Right atrium auricular region (tissue), 2 donors: Measurements from ENCODE around the gene AIFM3. TPM values are rescaled to one million over a fixed set of nuclear protein-coding genes. Genes with fewer than 3 reads are reported as not detected.

Experiments used
- DNase-seq: peaks from one replicate; pipeline ENCODE4 v3.0.0-alpha.2; 2019; ENCODE audit warnings: low spot score
- H3K27ac ChIP-seq, 2 donors: fragments of 200-600 bp; sonication (generic); 1 replicate in 1 of 2; 2 replicates in 1 of 2; pipeline ENCODE4 v1.5.1; 2016 to 2019
- H3K27me3 ChIP-seq, 2 donors: fragments of 200-600 bp; sonication (generic); one replicate each; pipeline versions ENCODE4 v1.5.1 to v1.6.0; 2017 to 2019
- H3K36me3 ChIP-seq: fragments of 200-600 bp; sonication (generic); one replicate; pipeline ENCODE4 v1.5.1; 2016
- H3K4me1 ChIP-seq, 2 donors: fragments of 200-600 bp; sonication (generic); one replicate each; pipeline versions ENCODE4 v1.5.1 to v1.6.0; 2017 to 2019
- H3K4me3 ChIP-seq, 2 donors: fragments of 200-600 bp; sonication (generic); 1 replicate in 1 of 2; 2 replicates in 1 of 2; pipeline ENCODE4 v1.5.1; 2017 to 2019; ENCODE audit warnings: mild to moderate bottlenecking in 1 of 2, moderate library complexity in 1 of 2
- H3K9me3 ChIP-seq, 2 donors: fragments of 200-600 bp; sonication (generic); one replicate each; pipeline ENCODE4 v1.5.1; 2019
- CTCF ChIP-seq, 2 donors: fragments of 200-600 bp; sonication (generic); IDR thresholded peaks; one replicate each; pipeline ENCODE4 v1.5.1; 2019; ENCODE audit warnings: antibody characterized with exemption in 2 of 2
- total RNA-seq, 2 donors: library from RNA; depleted of rRNA; stranded (reverse); fragments of >200 nt; gene quantifications; one replicate each; pipeline ENCODE4 v1.1.0, GENCODE V29; 2016

The AIFM3 gene
- total RNA-seq, 2 donors from 2014 or later = 0.75 to 1.0 TPM

GRCh38 chr22:20994128-20994901, 27.3 kb downstream of the AIFM3 start:
- no peaks in the 10 kb centered on the region for H3K4me1 ChIP-seq
- H3K4me3 ChIP-seq = no peak overlapping the region
- no peaks in the 10 kb centered on the region for H3K9me3 ChIP-seq
- H3K36me3 ChIP-seq = peaks cover 71% of the 10 kb centered on the region
- DNase-seq = no peak
- no peak for TF ChIP-seq CTCF (IDR thresholded peaks at IDR 0.05)
- no peaks in the 10 kb centered on the region for H3K27me3 ChIP-seq
- H3K27ac ChIP-seq = no peak overlapping the region

- no peak for DNase-seq
- peaks cover 76% of the 10 kb centered on the region for H3K36me3 ChIP-seq
- H3K27ac ChIP-seq = no peak overlapping the region
- H3K4me3 ChIP-seq = no peak overlapping the region
- peaks cover 0 to 3% of the 10 kb centered on the region in 2 donors for H3K4me1 ChIP-seq
- no peaks in the 10 kb centered on the region for H3K9me3 ChIP-seq
- H3K27me3 ChIP-seq = no peaks in the 10 kb centered on the region
- TF ChIP-seq CTCF (IDR thresholded peaks at IDR 0.05) = no peak
These were observed 27.8 kb downstream of the AIFM3 start for GRCh38 chr22:20994902-20995241.

- Histone ChIP-seq H3K27me3 (no peaks in the 10 kb centered on the region), H3K36me3 (peaks cover 78% of the 10 kb centered on the region), H3K27ac (no peak overlapping the region), H3K9me3 (no peaks in the 10 kb centered on the region), H3K4me3 (no peak overlapping the region), H3K4me1 (peaks cover 0 to 9% of the 10 kb centered on the region in 2 donors)
- TF ChIP-seq CTCF (IDR thresholded peaks at IDR 0.05) = no peak
- no peak for DNase-seq
These were observed 28.4 kb downstream of the AIFM3 start for GRCh38 chr22:20995329-20996030.

GRCh38 chr22:20996031-20996410, 29.0 kb downstream of the AIFM3 start:
- no peak for TF ChIP-seq CTCF (IDR thresholded peaks at IDR 0.05)

GRCh38 chr22:20996598-20997535, 29.8 kb downstream of the AIFM3 start:
- no peak for TF ChIP-seq CTCF (IDR thresholded peaks at IDR 0.05)
- Histone ChIP-seq H3K36me3 (peaks cover 64% of the 10 kb centered on the region), H3K4me1 (peaks cover 0 to 19% of the 10 kb centered on the region in 2 donors)

More at GRCh38 chr22:20996031-20996410, 29.0 kb downstream of the AIFM3 start:
- H3K4me3 ChIP-seq = no peak overlapping the region
- no peaks in the 10 kb centered on the region for H3K9me3 ChIP-seq
- H3K27me3 ChIP-seq = no peaks in the 10 kb centered on the region
- no peak for DNase-seq
- peaks cover 0 to 15% of the 10 kb centered on the region in 2 donors for H3K4me1 ChIP-seq
- peaks cover 72% of the 10 kb centered on the region for H3K36me3 ChIP-seq
- no peak overlapping the region for H3K27ac ChIP-seq

More at GRCh38 chr22:20996598-20997535, 29.8 kb downstream of the AIFM3 start:
- Histone ChIP-seq H3K27me3 (no peaks in the 10 kb centered on the region), H3K4me3 (no peak overlapping the region), H3K9me3 (no peaks in the 10 kb centered on the region), H3K27ac (no peak overlapping the region)
- no peak for DNase-seq
